GM15510 (cell line): ENCODE measurements around the gene RNF167.

ENCODE experiments used
- POLR2A ChIP-seq: IDR thresholded peaks from 3 replicates; pipeline ENCODE4 v1.6.1; 2011; ENCODE audit warnings: borderline replicate concordance; ENCODE audit not compliant: insufficient read length; ENCODE audit errors: extremely low read depth

Gene RNF167

GRCh38 chr17:4939796-4940554 is at the start of gene RNF167, which contains the start of gene SLC25A11:
TSS of gene RNF167 (plus strand) at chr17:4940268. CDS start at chr17:4940910, 642 bp downstream.
TSS of gene SLC25A11 (minus strand) at chr17:4940046. CDS start at chr17:4939910, 136 bp downstream.
- TF ChIP-seq POLR2A = peak; percentile 97

- no peak for TF ChIP-seq POLR2A
Observed at GRCh38 chr17:4891411-4892410, 48.4 kb upstream of the RNF167 start.

- TF ChIP-seq POLR2A = no peak
Observed at GRCh38 chr17:4892499-4893221, 47.4 kb upstream of the RNF167 start.

- TF ChIP-seq POLR2A = no peak
Observed at GRCh38 chr17:4893272-4893671, 46.8 kb upstream of the RNF167 start.

GRCh38 chr17:4893721-4894560 is 46.1 kb upstream of the RNF167 start:
- TF ChIP-seq POLR2A = no peak

- TF ChIP-seq POLR2A = no peak
Observed at GRCh38 chr17:4895121-4895520, 44.9 kb upstream of the RNF167 start.

- TF ChIP-seq POLR2A = no peak
Observed at GRCh38 chr17:4895657-4896331, 44.3 kb upstream of the RNF167 start.

- no peak for TF ChIP-seq POLR2A
Observed at GRCh38 chr17:4896332-4897197, 43.5 kb upstream of the RNF167 start.

GRCh38 chr17:4897198-4897687 is 42.8 kb upstream of the RNF167 start:
- TF ChIP-seq POLR2A = no peak

- no peak for TF ChIP-seq POLR2A
Observed at GRCh38 chr17:4897785-4898184, 42.3 kb upstream of the RNF167 start.

GRCh38 chr17:4898351-4898750 is 41.7 kb upstream of the RNF167 start:
- TF ChIP-seq POLR2A = no peak

- TF ChIP-seq POLR2A = peak; percentile 21
Observed at GRCh38 chr17:4898927-4899326, 41.1 kb upstream of the RNF167 start.
